A375 (cell line): ENCODE measurements around the gene THAP6. TPM values are rescaled to one million over a fixed set of nuclear protein-coding genes. Genes with fewer than 3 reads are reported as not detected.

Experiments used
- total RNA-seq: library from RNA; depleted of rRNA; stranded (reverse); fragments of >200 nt; shearing (Covaris generic); gene quantifications from 2 replicates; pipeline ENCODE4 v1.2.3, GENCODE V29; 2014; rRNA removed

THAP6 gene
- total RNA-seq = 8.1 and 10.5 TPM in 2 replicates

GRCh38 chr4:75514131-75514948, at the start of gene THAP6, which contains the start of gene RCHY1:
TSS of gene THAP6 (plus strand) at chr4:75514473. CDS start at chr4:75515453, 980 bp downstream.
TSS of gene RCHY1 (minus strand) at chr4:75514403. CDS start at chr4:75514286, 117 bp downstream.

GRCh38 chr4:75555294-75556164, 41.3 kb downstream of the THAP6 start, which contains the start of gene ODAPH:
TSS of gene ODAPH (plus strand) at chr4:75556066. CDS start at chr4:75556083, 17 bp downstream.

Other genes starting within 250 kb of the THAP6 start
- 15.4 and 18.8 TPM in 2 replicates for gene RCHY1, start 70 bp upstream of the THAP6 start, total RNA-seq
- gene ODAPH, start 41.6 kb downstream of the THAP6 start, total RNA-seq = not detected in 2 replicates
- gene CDKL2, start 116.1 kb downstream of the THAP6 start, total RNA-seq = not detected in 2 replicates
- 51.0 and 61.7 TPM in 2 replicates for gene G3BP2, start 158.9 kb downstream of the THAP6 start, total RNA-seq
- 46.9 and 51.6 TPM in 2 replicates for gene USO1, start 210.1 kb downstream of the THAP6 start, total RNA-seq